Activated CD4-positive, alpha-beta memory T cell treated with anti-CD3 and anti-CD28 coated beads, Interleukin-2, amount 10 ng/mL, durations not matched to agents 7 days and 5 days (primary cell): Measurements from ENCODE around the gene ANGPTL2. TPM values are rescaled to one million over a fixed set of nuclear protein-coding genes. Genes with fewer than 3 reads are reported as not detected.

Source experiments
- CTCF ChIA-PET: fragments of 350-600 bp; sonication (Branson Sonifier 250); formaldehyde crosslinking; loops from one replicate; lab custom pipeline; 2021; ENCODE audit warnings: antibody characterized with exemption, inconsistent platforms; lab: Charles Lee
- POLR2A ChIA-PET: fragments of 350-600 bp; sonication (Branson Sonifier 250); formaldehyde crosslinking; loops from one replicate; lab custom pipeline; 2021; ENCODE audit warnings: antibody characterized with exemption; lab: Charles Lee
- DNase-seq: peaks from one replicate; pipeline ENCODE4 v3.0.0-alpha.2; 2020
- H3K27ac Mint-ChIP-seq: one replicate; pipeline ENCODE4 v1.8.0; 2021; ENCODE audit warnings: mild to moderate bottlenecking, mixed read lengths
- H3K27me3 Mint-ChIP-seq: one replicate; pipeline ENCODE4 v1.8.0; 2021; ENCODE audit warnings: mixed read lengths
- H3K36me3 Mint-ChIP-seq: one replicate; pipeline ENCODE4 v1.8.0; 2021; ENCODE audit warnings: low read depth, mixed read lengths
- H3K4me1 Mint-ChIP-seq: one replicate; pipeline ENCODE4 v1.8.0; 2021; ENCODE audit warnings: mixed read lengths
- H3K4me3 Mint-ChIP-seq: one replicate; pipeline ENCODE4 v1.8.0; 2021; ENCODE audit warnings: mild to moderate bottlenecking, mixed read lengths
- H3K9me3 Mint-ChIP-seq: one replicate; pipeline ENCODE4 v1.8.0; 2021; ENCODE audit warnings: mixed read lengths
- total RNA-seq, 2 experiments: library from RNA; stranded (reverse); gene quantifications; one replicate each; pipeline ENCODE4 v1.2.3, GENCODE V29; 2021

The ANGPTL2 gene
- total RNA-seq, 2 experiments from 2014 or later, result 0.08 TPM; not detected in 1

DNA sequence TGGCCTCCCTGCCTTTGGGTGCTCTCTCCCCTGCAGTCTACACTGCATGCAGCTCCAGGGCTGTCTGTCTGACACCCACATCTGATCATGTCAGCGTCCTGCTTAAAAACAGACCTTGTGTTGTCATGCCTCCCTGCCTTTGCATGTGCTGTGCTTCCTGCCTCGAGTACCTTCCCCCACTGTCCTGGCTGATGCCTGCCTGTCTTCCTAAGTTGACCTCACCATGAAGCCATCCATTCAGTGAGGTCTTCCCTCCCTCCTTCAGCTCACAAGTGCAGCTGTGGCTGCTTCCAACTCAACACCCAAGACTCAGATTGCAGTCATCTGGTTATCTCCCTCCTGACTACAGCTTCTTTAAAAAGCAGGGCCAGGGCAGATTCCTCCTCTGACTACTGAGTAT is 5.5 kb downstream of the ANGPTL2 start:
- H3K4me1 Mint-ChIP-seq, result peaks cover 18% of the 10 kb centered on the region
- no peaks in the 10 kb centered on the region for H3K9me3 Mint-ChIP-seq
- DNase-seq, result no peak
- ChIA-PET CTCF (interaction anchor here (1.4 kb wide), 1 partner anchor 131 kb away, joined by 4 read pairs; no protein-coding TSS in a partner anchor), POLR2A (interaction anchor here (1.2 kb wide), 1 partner anchor 45 kb away, joined by 3 read pairs; no protein-coding TSS in a partner anchor)
- peaks cover 14% of the 10 kb centered on the region for H3K27me3 Mint-ChIP-seq
- peak overlapping the region; percentile 8 for H3K27ac Mint-ChIP-seq
- H3K36me3 Mint-ChIP-seq, result no peaks in the 10 kb centered on the region
- no peak overlapping the region for H3K4me3 Mint-ChIP-seq

DNA sequence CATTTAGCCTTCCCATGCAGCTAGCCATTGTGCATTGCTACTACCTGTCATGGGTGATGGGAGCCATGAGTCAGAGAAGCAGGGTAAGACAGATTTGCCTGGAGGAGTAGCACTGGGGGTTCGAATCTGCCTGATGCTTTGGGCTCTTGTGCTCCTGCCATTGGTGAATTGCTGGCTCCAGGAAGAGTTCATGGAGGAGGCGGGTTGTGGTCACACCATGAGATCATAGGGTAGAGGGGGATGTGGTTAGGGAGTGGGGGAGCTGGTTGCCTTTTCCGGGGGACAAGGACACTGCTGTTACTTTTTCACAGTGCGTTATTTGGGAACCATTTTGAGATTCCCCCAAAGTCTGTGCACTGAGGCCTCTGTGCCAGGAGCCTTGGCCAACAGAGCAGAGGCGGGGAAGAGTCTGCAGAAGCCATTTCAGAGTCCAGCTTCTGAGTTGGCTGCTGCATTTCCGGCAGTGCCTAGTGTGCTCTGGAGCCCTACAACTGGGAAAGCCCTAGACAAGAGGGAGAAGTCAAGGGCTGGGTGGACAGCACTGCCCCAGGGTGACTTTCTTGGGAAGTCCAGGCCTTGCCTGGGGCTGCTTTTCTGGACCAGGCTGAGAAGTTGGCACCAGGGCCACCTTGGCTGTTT is 6.2 kb downstream of the ANGPTL2 start:
- Mint-ChIP-seq H3K27ac (peak overlapping the region; percentile 40), H3K27me3 (peaks cover 6% of the 10 kb centered on the region), H3K4me3 (no peak overlapping the region), H3K36me3 (no peaks in the 10 kb centered on the region), H3K9me3 (no peaks in the 10 kb centered on the region), H3K4me1 (peaks cover 18% of the 10 kb centered on the region)
- CTCF ChIA-PET, result interaction anchor here (1.4 kb wide), 1 partner anchor 130 kb away, joined by 4 read pairs; no protein-coding TSS in a partner anchor
- POLR2A ChIA-PET, result interaction anchor here (0.9 to 1.2 kb wide), 2 partner anchors 22 to 46 kb away, joined by 3 read pairs; no protein-coding TSS in a partner anchor
- DNase-seq, result peak; percentile 50

DNA sequence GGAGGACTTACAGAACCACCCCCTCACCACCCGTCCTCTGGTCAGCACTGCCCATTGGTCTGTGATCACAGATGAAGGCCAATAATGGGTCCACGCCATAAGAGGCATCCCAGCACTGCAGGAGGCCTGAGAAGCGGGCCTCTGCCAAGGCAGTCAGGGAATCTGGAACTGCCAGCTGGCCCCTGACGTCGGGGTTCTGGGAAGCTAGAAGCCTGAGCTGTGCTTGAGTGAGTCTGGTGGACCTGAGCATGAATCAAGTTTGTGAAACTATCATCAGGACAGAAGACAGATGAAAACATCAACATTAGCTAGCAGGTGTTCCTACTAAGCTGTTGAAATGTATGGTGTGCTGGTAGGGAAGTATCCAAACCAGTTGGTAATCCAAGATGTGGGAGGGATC is 7.8 kb downstream of the ANGPTL2 start:
- Mint-ChIP-seq H3K27me3 (peaks cover 2% of the 10 kb centered on the region), H3K36me3 (no peaks in the 10 kb centered on the region), H3K4me3 (no peak overlapping the region), H3K27ac (no peak overlapping the region), H3K4me1 (peaks cover 18% of the 10 kb centered on the region), H3K9me3 (no peaks in the 10 kb centered on the region)
- ChIA-PET CTCF (no interaction called here), POLR2A (no interaction called here)
- DNase-seq, result no peak

DNA sequence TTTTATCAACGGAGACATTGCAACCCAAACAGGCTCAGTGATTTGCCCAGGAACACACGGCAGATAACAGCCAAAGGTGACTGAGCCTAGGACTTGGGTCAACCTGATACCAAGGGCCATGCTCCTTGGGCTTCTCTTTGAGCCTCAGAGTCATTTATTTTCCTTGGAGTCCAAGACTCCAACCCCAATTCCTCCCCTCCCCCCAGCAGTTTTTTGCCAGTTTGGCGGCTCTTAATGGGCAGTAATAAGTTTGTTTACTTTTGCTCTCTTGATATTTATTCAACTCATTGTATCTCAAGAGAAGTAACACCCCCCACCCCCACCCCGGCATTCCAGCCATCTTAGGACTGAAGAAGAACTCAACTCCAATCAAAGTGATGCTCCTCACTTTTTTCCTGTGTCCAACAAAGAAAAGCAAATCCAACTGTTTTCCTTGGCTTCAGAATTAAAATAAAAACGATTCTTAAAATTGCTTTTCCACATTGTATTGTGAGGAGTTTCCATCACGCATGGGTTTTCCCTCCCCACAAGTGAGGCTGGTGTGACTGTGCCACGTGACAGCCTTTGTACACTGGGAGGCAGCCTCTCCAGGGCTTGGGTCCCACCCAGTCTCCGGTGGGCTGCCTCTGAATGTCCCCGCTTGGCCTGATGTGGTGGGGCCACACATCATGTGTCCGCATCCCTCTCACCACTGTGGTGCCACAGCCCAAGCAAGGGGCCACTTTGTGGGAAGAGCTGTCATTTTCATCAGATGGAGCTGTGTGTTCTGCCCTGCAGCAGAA is 9.1 kb downstream of the ANGPTL2 start:
- H3K9me3 Mint-ChIP-seq, result no peaks in the 10 kb centered on the region
- H3K27me3 Mint-ChIP-seq, result peaks cover 2% of the 10 kb centered on the region
- no peak overlapping the region for H3K4me3 Mint-ChIP-seq
- ChIA-PET POLR2A (no interaction called here), CTCF (no interaction called here)
- H3K27ac Mint-ChIP-seq, result no peak overlapping the region
- no peaks in the 10 kb centered on the region for H3K36me3 Mint-ChIP-seq
- DNase-seq, result no peak
- H3K4me1 Mint-ChIP-seq, result peaks cover 18% of the 10 kb centered on the region

DNA sequence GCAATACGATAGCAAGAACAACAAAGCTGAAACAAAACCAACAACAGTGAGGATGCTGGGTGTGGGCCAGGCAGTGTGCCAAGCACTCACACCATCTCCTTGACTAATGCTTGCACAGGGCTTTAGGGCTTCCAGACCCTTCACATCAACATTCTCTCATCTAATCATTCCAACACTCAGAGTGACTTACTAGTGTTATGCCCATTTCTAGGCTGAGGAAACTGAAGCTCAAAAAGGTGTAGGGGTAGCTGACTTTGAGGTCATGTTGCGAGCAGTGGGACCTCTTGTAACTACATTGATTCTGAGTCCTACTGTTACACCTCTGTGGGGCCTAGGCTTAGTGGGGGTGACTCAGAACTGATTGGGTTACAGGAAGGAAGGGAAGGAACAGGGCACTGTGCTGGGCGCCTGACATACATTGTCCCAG is 9.7 kb downstream of the ANGPTL2 start:
- H3K9me3 Mint-ChIP-seq, result no peaks in the 10 kb centered on the region
- no peak for DNase-seq
- H3K27me3 Mint-ChIP-seq, result peaks cover 2% of the 10 kb centered on the region
- H3K4me3 Mint-ChIP-seq, result no peak overlapping the region
- no peaks in the 10 kb centered on the region for H3K36me3 Mint-ChIP-seq
- H3K4me1 Mint-ChIP-seq, result peaks cover 18% of the 10 kb centered on the region
- POLR2A ChIA-PET, result no interaction called here
- H3K27ac Mint-ChIP-seq, result no peak overlapping the region
- CTCF ChIA-PET, result no interaction called here

DNA sequence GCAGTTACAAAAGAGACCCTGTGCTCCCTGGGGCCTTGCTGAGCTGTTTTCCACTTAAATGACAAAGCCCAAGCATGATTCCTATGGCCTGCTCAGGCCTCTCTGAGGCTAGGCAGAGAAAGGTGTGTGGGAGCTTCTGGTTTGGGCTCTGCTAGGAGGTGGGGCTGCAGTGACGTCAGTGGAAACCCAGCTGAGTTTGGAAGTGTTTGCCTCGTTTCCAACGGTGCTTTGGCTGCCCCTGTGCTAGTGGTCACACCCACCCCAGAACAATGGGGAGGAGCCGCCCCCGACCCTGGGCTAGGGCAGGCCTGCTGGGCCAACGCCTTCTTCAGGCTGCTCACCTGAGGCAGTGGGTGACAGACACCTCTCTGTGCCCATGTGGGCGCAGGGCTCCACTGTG is 10.4 kb downstream of the ANGPTL2 start:
- H3K36me3 Mint-ChIP-seq, result no peaks in the 10 kb centered on the region
- no peaks in the 10 kb centered on the region for H3K9me3 Mint-ChIP-seq
- DNase-seq, result no peak
- POLR2A ChIA-PET, result no interaction called here
- H3K4me1 Mint-ChIP-seq, result peaks cover 16% of the 10 kb centered on the region
- peaks cover 2% of the 10 kb centered on the region for H3K27me3 Mint-ChIP-seq
- H3K4me3 Mint-ChIP-seq, result no peak overlapping the region
- CTCF ChIA-PET, result no interaction called here
- H3K27ac Mint-ChIP-seq, result no peak overlapping the region

DNA sequence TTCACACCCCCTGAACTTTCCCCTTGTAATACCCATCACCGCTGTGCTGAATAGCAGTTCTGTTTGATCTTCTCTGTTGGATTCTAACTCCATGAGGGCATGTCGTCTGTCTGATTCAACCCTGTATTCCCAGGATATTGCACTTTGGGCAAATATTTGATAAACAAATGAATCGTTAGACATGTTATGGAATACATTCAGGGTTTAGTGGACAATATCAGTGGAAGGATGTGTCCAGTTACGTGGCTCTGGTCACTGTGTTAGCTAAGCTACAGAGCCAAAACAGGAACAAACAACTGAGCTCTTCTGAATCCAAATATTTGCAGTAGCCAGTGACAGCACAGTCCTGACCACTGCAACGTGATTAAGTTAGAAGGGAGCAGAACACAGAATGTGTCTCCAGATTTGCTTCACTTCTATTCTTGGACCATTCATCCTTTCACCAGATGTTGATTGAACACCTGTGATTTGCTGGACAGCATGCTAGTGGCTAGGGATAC is 13.2 kb downstream of the ANGPTL2 start:
- H3K27ac Mint-ChIP-seq, result no peak overlapping the region
- peaks cover 2% of the 10 kb centered on the region for H3K27me3 Mint-ChIP-seq
- no peaks in the 10 kb centered on the region for H3K4me1 Mint-ChIP-seq
- POLR2A ChIA-PET, result no interaction called here
- DNase-seq, result no peak
- no peaks in the 10 kb centered on the region for H3K9me3 Mint-ChIP-seq
- H3K4me3 Mint-ChIP-seq, result no peak overlapping the region
- CTCF ChIA-PET, result no interaction called here
- no peaks in the 10 kb centered on the region for H3K36me3 Mint-ChIP-seq

DNA sequence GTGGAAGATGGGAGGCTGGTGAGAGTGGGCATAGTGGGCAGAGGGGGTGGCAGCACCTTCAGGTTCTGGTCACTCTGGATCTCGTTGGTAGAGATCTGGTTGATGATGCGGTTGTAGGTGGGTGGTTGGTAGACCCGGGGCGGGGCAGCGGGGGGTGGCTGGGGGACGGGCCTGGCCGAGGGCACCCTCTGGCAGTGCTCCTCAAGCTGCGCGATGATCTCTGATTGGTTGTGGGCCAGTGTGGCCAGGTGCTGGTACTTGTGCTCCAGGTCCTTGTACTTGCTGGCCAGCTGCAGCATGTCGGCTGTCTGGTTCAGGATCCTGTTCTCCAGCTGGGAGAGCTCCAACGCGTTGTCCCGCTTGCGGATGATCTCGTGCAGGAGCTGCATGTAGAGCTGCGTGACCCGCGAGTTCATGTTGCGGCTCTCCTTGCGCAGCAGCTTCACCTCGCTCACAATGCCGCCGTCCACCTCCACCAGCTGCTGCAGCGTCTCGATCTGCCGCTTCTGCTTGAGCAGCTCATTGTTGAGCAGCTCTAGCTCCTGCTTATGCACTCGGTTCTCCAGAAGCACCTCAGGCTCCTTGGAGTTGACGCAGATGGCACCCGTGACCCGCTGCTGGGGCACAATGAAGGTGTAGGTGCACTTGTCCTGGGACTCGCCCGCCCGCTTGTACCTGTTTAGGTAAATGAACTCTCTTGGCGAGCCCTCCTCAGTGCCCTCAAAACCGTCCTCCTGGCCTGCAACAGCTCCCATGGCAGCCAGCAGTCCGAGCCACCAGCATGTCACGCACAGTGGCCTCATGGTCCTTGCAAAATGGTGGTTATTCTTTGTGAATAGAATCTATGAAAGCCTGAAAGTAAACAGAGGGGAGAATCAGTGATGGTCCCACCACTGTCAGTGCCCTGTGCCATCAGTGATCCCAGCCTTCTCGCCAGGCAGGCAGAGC is 14.2 kb downstream of the ANGPTL2 start:
- H3K36me3 Mint-ChIP-seq, result no peaks in the 10 kb centered on the region
- no peaks in the 10 kb centered on the region for H3K4me1 Mint-ChIP-seq
- H3K4me3 Mint-ChIP-seq, result no peak overlapping the region
- ChIA-PET CTCF (no interaction called here), POLR2A (no interaction called here)
- H3K27me3 Mint-ChIP-seq, result peaks cover 2% of the 10 kb centered on the region
- no peaks in the 10 kb centered on the region for H3K9me3 Mint-ChIP-seq
- DNase-seq, result no peak
- no peak overlapping the region for H3K27ac Mint-ChIP-seq

DNA sequence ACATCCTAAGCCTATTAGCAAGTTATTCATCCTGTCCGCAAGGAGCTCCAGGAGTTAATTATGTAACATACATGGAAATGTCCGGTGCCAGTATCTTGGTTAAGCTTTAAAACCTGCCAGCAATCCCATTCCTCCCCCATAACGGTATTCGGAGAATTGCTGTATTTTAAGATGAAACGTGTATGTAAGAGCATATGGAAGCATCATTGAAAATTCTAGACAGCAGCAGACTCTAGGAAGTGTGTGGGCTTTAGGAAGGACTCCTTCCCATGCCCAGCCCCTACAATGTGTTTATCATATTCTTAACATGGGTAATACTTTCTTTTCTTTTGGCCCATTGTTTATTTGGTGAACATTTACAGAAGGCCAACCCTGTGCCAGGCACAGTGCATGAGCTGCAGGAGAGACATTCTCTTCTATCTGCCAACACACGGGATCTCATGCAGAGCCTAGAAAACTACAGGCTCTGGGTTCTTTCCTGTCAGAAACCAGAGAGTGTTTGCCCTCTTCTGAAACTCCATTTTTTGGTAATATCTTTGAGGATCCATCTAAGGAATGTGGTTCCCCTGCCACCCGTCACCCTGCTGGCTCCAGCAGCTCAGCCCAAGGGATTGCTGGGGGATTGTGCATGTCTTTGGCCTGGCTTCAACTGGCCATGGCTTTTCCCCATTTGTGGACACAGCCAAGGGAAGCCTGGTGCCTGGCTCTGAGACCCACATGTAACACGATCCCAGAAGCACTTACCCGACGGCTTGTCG is 15.1 kb downstream of the ANGPTL2 start:
- ChIA-PET POLR2A (no interaction called here), CTCF (no interaction called here)
- Mint-ChIP-seq H3K4me1 (no peaks in the 10 kb centered on the region), H3K27me3 (peaks cover 2% of the 10 kb centered on the region), H3K9me3 (no peaks in the 10 kb centered on the region), H3K36me3 (no peaks in the 10 kb centered on the region), H3K27ac (no peak overlapping the region), H3K4me3 (no peak overlapping the region)
- DNase-seq, result no peak

DNA sequence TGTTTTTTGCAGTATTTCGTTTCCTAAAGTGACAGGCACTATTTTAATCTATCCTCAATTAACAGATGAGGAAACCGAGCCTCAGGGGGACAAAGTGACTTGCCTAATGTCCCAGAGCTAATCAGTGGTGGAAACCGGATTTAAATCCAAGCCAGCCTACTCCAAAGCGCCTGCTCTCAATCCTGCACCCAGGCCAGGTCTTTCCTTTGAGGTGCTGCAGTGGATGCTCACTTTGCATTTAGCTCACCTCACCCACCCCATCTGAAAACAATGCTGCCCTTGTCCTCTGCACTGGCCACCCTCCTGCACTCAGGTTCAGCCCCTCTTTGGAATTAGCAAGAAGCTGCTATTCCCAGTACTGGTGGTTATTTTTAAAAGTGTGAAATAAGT is 16.0 kb downstream of the ANGPTL2 start:
- Mint-ChIP-seq H3K4me1 (no peaks in the 10 kb centered on the region), H3K27ac (no peak overlapping the region), H3K36me3 (no peaks in the 10 kb centered on the region), H3K4me3 (no peak overlapping the region), H3K9me3 (no peaks in the 10 kb centered on the region), H3K27me3 (peaks cover 2% of the 10 kb centered on the region)
- ChIA-PET POLR2A (no interaction called here), CTCF (no interaction called here)
- no peak for DNase-seq

DNA sequence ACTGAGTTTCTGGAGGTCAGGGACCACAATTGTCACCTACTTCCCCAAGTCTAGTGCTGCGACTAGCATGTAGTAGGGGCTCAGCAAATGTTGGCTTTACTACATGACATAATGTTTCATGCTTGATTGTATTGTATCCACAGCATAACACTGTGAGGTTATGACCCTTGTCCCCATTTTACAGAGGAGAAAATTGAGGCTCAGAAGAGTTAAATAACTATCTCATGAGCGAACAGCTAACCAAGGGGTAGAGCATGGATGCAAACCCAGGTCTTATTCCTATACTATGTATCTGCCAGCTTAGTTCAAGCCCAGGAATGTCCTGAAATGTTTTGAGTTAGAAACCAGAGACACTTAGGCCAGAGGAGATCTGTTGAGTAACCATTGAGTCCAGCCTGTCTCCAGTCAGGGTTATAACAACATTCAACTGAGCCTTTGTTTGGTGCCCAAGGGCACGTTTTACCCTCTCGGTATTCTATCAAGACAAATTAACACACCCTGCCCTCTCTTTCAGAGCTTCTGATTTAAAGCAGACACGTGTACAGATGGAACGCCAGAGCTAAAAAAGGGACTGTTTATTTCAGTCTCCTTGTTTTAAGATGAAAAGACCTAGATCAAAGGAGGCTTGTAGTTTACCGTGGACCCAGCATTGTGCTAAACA is 16.5 kb downstream of the ANGPTL2 start:
- H3K36me3 Mint-ChIP-seq, result no peaks in the 10 kb centered on the region
- peaks cover 2% of the 10 kb centered on the region for H3K27me3 Mint-ChIP-seq
- no peak overlapping the region for H3K27ac Mint-ChIP-seq
- ChIA-PET CTCF (no interaction called here), POLR2A (no interaction called here)
- no peak overlapping the region for H3K4me3 Mint-ChIP-seq
- no peaks in the 10 kb centered on the region for H3K9me3 Mint-ChIP-seq
- no peak for DNase-seq
- no peaks in the 10 kb centered on the region for H3K4me1 Mint-ChIP-seq
